ENCODE measurements around the gene ADSS1.

The ADSS1 gene

GRCh38 chr14:104782086-104782807 lies 58.2 kb downstream of the ADSS1 start:
- DNase-seq (ENCODE audit: low read depth in 2 of 2), result no peak

- DNase-seq (ENCODE audit: low read depth in 2 of 2), result no peak
These were observed 58.7 kb downstream of the ADSS1 start for GRCh38 chr14:104782808-104783139.

GRCh38 chr14:104783484-104784217 lies 59.6 kb downstream of the ADSS1 start:
- no peak for DNase-seq (ENCODE audit: low read depth in 2 of 2)

GRCh38 chr14:104784218-104784568 lies 60.2 kb downstream of the ADSS1 start:
- DNase-seq (ENCODE audit: low read depth in 2 of 2), result no peak

GRCh38 chr14:104784846-104785707 lies 61.0 kb downstream of the ADSS1 start:
- no peak for DNase-seq (ENCODE audit: low read depth in 2 of 2)

- no peak for DNase-seq (ENCODE audit: low read depth in 2 of 2)
These were observed 61.7 kb downstream of the ADSS1 start for GRCh38 chr14:104785708-104786080.

GRCh38 chr14:104786091-104786586 lies 62.1 kb downstream of the ADSS1 start:
- no peak for DNase-seq (ENCODE audit: low read depth in 2 of 2)

GRCh38 chr14:104786726-104787675 lies 63.0 kb downstream of the ADSS1 start:
- no peak for DNase-seq (ENCODE audit: low read depth in 2 of 2)

- DNase-seq (ENCODE audit: low read depth in 2 of 2), result no peak
These were observed 63.7 kb downstream of the ADSS1 start for GRCh38 chr14:104787736-104788135.

- no peak for DNase-seq (ENCODE audit: low read depth in 2 of 2)
These were observed 64.3 kb downstream of the ADSS1 start for GRCh38 chr14:104788161-104788818.

- no peak for DNase-seq (ENCODE audit: low read depth in 2 of 2)
These were observed 65.0 kb downstream of the ADSS1 start for GRCh38 chr14:104788873-104789663.

- DNase-seq (ENCODE audit: low read depth in 2 of 2), result no peak
These were observed 66.0 kb downstream of the ADSS1 start for GRCh38 chr14:104789752-104790743.

GRCh38 chr14:104791425-104791824 lies 67.4 kb downstream of the ADSS1 start:
- DNase-seq (ENCODE audit: low read depth in 2 of 2), result no peak

- DNase-seq (ENCODE audit: low read depth in 2 of 2), result no peak
These were observed 68.3 kb downstream of the ADSS1 start for GRCh38 chr14:104792101-104792884.

- no peak for DNase-seq (ENCODE audit: low read depth in 2 of 2)
These were observed 69.1 kb downstream of the ADSS1 start for GRCh38 chr14:104792945-104793702.

GRCh38 chr14:104793703-104793959 lies 69.6 kb downstream of the ADSS1 start:
- DNase-seq (ENCODE audit: low read depth in 2 of 2), result no peak

GRCh38 chr14:104794099-104794498 lies 70.1 kb downstream of the ADSS1 start:
- DNase-seq (ENCODE audit: low read depth in 2 of 2), result peak in 1 of 2 donors; percentile 41

- no peak for DNase-seq (ENCODE audit: low read depth in 2 of 2)
These were observed 70.6 kb downstream of the ADSS1 start for GRCh38 chr14:104794631-104794992.

Data from activated CD8-positive, alpha-beta memory T cell treated with anti-CD3 and anti-CD28 coated beads for 4 hours (primary cell).